Ovary (tissue), 9 donors: ENCODE data around the gene TOGARAM2. TPM values are rescaled to one million over a fixed set of nuclear protein-coding genes. Genes with fewer than 3 reads are reported as not detected.

Experiments used
- DNase-seq, 5 donors: peaks; one replicate each; pipeline ENCODE4 v3.0.0-alpha.2; 2019 to 2020
- H3K27ac ChIP-seq, 2 donors: fragments of 200-600 bp; one replicate each; pipeline versions ENCODE4 v1.5.1 to v1.8.0; 2019 to 2022
- H3K27me3 ChIP-seq: fragments of 200-600 bp; one replicate; pipeline ENCODE4 v1.8.0; 2022
- H3K36me3 ChIP-seq: fragments of 200-600 bp; sonication (generic); one replicate; pipeline ENCODE4 v1.5.1; 2019
- H3K4me1 ChIP-seq: one replicate; pipeline ENCODE4 v1.8.1; 2013; ENCODE audit warnings: mild to moderate bottlenecking, moderate library complexity; ENCODE audit not compliant: insufficient read depth
- H3K4me3 ChIP-seq: fragments of 200-600 bp; sonication (generic); one replicate; pipeline ENCODE4 v1.5.1; 2017
- H3K9me3 ChIP-seq, 2 donors: fragments of 200-600 bp in 1 of 2; sonication (generic) in 1 of 2; one replicate each; pipeline versions ENCODE4 v1.5.1 to v1.8.1; 2013 to 2019; ENCODE audit warnings: mild to moderate bottlenecking in 1 of 2, moderate library complexity in 1 of 2
- CTCF ChIP-seq, 3 donors: fragments of 450-650 bp in 2 of 3; fragments of 200-600 bp in 1 of 3; IDR thresholded peaks; one replicate each; pipeline versions ENCODE4 v1.5.1 to v1.8.0; 2016 to 2022; ENCODE audit warnings: antibody characterized with exemption in 3 of 3, mild to moderate bottlenecking in 1 of 3
- EP300 ChIP-seq: sonication (generic); formaldehyde crosslinking; IDR thresholded peaks from one replicate; pipeline ENCODE4 v1.6.1; 2017; ENCODE audit warnings: antibody characterized with exemption
- POLR2A ChIP-seq: fragments of 450-650 bp; IDR thresholded peaks from one replicate; pipeline ENCODE4 v1.6.1; 2017; ENCODE audit warnings: antibody characterized with exemption, mild to moderate bottlenecking, moderate library complexity
- WGBS, 3 donors: extraction: QIAGEN DNeasy Blood & Tissue Kit in 1 of 3; methylation state at CpG; one replicate each; pipeline versions ENCODE4 v1.1.5 to v1.1.7; 2013 to 2017; 5-methylcytosine and 5-hydroxymethylcytosine counted together
- intact Hi-C, 4 donors: fragments of 100-400 bp; cut with DNase I; formaldehyde crosslinking; loops; one replicate each; pipeline versions ENCODE4 v1.11.0 to v1.15.1; 2022 to 2023
- polyA plus RNA-seq, 2 donors: library from polyadenylated mRNA; stranded (reverse); fragments of 200-250 nt in 1 of 2; fragments of 350-450 nt in 1 of 2; fragmentation: Illumina TruSeq in 1 of 2; extraction: RNeasy Lipid Tissue Mini Kit (QIAGEN cat#74804) in 1 of 2; gene quantifications; one replicate each; pipeline ENCODE4 v1.2.3, GENCODE V29; 2013 to 2014
- total RNA-seq, 7 donors: library from RNA; depleted of rRNA in 2 of 7; stranded (reverse); fragments of >200 nt in 2 of 7; fragmentation: NEBNext Ultra II Directional in 3 of 7; extraction: Animal tissue kit (Norgen Biotek cat#: 25700) in 3 of 7; gene quantifications; one replicate each; pipeline versions ENCODE4 v1.1.0 to v1.2.4, GENCODE V29; 2016 to 2023
- donor health status: DM: no; HTN: no; CAD: no; lungs with moderate emphysema.
- donor health status: DM: no; HTN: no; CAD: no.
- donor health status: Bipolar disorder and iron deficiency.
- donor health status: DM: yes; HTN: yes; CAD: no.
- donor health status: DM: no; HTN: no; CAD: no.
- donor health status: DM: yes; HTN: yes; CAD: no.

TOGARAM2 gene
- total and polyA plus RNA-seq, 9 donors: 0.33 to 21.1 (median 1.7) TPM

GRCh38 chr2:29050591-29050990 is 69.5 kb downstream of the TOGARAM2 start:
- intact Hi-C loops: no loop called here
- DNase-seq: no peak
- Histone ChIP-seq H3K4me1 (no peaks in the 10 kb centered on the region), H3K27ac (no peak overlapping the region), H3K36me3 (no peaks in the 10 kb centered on the region), H3K4me3 (no peak overlapping the region), H3K27me3 (no peaks in the 10 kb centered on the region), H3K9me3 (no peaks in the 10 kb centered on the region)
- 87 to 92% (median 90%) methylated on average over 8 of the region's 8 CpGs for WGBS, 3 donors
- TF ChIP-seq EP300 (no peak), POLR2A (no peak), CTCF (IDR thresholded peaks at IDR 0.05) (no peak)

GRCh38 chr2:29051730-29052129 is 70.6 kb downstream of the TOGARAM2 start:
- H3K36me3 ChIP-seq: no peaks in the 10 kb centered on the region
- H3K4me3 ChIP-seq: no peak overlapping the region
- 92 to 97% (median 97%) methylated on average over 12 of the region's 12 CpGs for WGBS, 3 donors
- H3K27me3 ChIP-seq: no peaks in the 10 kb centered on the region
- intact Hi-C loops: no loop called here
- no peaks in the 10 kb centered on the region for H3K4me1 ChIP-seq
- no peak overlapping the region for H3K27ac ChIP-seq
- no peaks in the 10 kb centered on the region for H3K9me3 ChIP-seq
- TF ChIP-seq EP300 (no peak), CTCF (IDR thresholded peaks at IDR 0.05) (no peak), POLR2A (no peak)
- DNase-seq: no peak

GRCh38 chr2:29052807-29053206 is 71.7 kb downstream of the TOGARAM2 start:
- DNase-seq: peak in 1 of 5 donors; percentile 17
- intact Hi-C loops: no loop called here
- Histone ChIP-seq H3K9me3 (no peaks in the 10 kb centered on the region), H3K27ac (no peak overlapping the region), H3K4me3 (no peak overlapping the region), H3K27me3 (no peaks in the 10 kb centered on the region), H3K36me3 (no peaks in the 10 kb centered on the region), H3K4me1 (no peaks in the 10 kb centered on the region)
- no peak for TF ChIP-seq CTCF (IDR thresholded peaks at IDR 0.05)
- TF ChIP-seq POLR2A: no peak
- no peak for TF ChIP-seq EP300
- WGBS, 3 donors: 84 to 88% (median 84%) methylated on average over 6 of the region's 6 CpGs

GRCh38 chr2:29053223-29053622 is 72.1 kb downstream of the TOGARAM2 start:
- 83 to 88% (median 86%) methylated on average over 7 of the region's 7 CpGs for WGBS, 3 donors
- intact Hi-C loops: no loop called here
- Histone ChIP-seq H3K4me3 (no peak overlapping the region), H3K27me3 (no peaks in the 10 kb centered on the region), H3K4me1 (no peaks in the 10 kb centered on the region), H3K27ac (no peak overlapping the region), H3K9me3 (no peaks in the 10 kb centered on the region), H3K36me3 (no peaks in the 10 kb centered on the region)
- DNase-seq: peak in 1 of 5 donors; percentile 17
- no peak for TF ChIP-seq CTCF (IDR thresholded peaks at IDR 0.05)
- no peak for TF ChIP-seq POLR2A
- TF ChIP-seq EP300: no peak
